Coronary artery (tissue), 2 donors: ENCODE data around the gene VPS72.
A peak's percentile ranks its signal among the peaks of the same experiment; 100 is the strongest.

Experiments
- DNase-seq: peaks from one replicate; pipeline ENCODE4 v3.0.0-alpha.2; 2017; ENCODE audit warnings: low spot score
- H3K27ac ChIP-seq, 2 donors: fragments of 200-600 bp; sonication (generic); one replicate each; pipeline ENCODE4 v1.5.1; 2016 to 2019
- H3K4me3 ChIP-seq: fragments of 200-600 bp; sonication (generic); 2 replicates; pipeline ENCODE4 v1.5.1; 2016; ENCODE audit warnings: mild to moderate bottlenecking, moderate library complexity
- CTCF ChIP-seq: fragments of 200-600 bp; sonication (generic); IDR thresholded peaks from one replicate; pipeline ENCODE4 v1.5.1; 2019; ENCODE audit warnings: antibody characterized with exemption

The VPS72 gene

DNA sequence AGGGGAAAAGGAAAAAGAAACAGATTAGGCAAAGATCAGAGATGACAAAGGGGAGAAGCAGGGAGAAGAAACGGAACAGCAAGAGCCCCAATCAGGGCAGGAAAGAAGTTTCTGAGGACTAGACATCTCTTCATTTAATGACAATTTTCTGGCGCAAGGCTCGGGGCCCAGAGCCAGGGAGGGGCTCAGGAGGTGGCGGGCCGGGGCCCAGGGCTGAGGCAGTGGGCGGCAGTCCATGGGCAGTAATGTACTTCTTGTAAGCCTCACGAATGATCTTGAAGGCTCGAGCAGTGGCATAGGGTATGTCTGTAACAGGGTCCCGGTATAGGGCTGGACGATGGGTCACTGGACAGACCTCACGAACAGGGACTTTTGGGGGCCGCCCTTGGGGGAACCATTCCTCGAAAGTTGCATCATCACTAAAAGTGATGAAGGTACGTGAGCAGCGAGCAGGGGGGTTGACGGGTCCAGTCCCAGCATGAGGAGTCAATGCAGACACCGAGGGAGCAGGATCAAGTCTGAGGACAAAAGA is 13.4 kb downstream of the VPS72 start:
- H3K4me3 ChIP-seq = no peak overlapping the region
- DNase-seq = no peak
- H3K27ac ChIP-seq = no peak overlapping the region
- TF ChIP-seq CTCF = no peak

GRCh38 chr1:151175863-151176262 is 14.1 kb downstream of the VPS72 start, which contains the start of gene TMOD4:
TSS of gene TMOD4 (minus strand) at chr1:151175981. CDS start at chr1:151174875, 1,106 bp downstream.
- TF ChIP-seq CTCF = no peak
- no peak within 1 kb of the TSS for H3K27ac ChIP-seq
- DNase-seq = no peak
- H3K4me3 ChIP-seq = no peak within 1 kb of the TSS

DNA sequence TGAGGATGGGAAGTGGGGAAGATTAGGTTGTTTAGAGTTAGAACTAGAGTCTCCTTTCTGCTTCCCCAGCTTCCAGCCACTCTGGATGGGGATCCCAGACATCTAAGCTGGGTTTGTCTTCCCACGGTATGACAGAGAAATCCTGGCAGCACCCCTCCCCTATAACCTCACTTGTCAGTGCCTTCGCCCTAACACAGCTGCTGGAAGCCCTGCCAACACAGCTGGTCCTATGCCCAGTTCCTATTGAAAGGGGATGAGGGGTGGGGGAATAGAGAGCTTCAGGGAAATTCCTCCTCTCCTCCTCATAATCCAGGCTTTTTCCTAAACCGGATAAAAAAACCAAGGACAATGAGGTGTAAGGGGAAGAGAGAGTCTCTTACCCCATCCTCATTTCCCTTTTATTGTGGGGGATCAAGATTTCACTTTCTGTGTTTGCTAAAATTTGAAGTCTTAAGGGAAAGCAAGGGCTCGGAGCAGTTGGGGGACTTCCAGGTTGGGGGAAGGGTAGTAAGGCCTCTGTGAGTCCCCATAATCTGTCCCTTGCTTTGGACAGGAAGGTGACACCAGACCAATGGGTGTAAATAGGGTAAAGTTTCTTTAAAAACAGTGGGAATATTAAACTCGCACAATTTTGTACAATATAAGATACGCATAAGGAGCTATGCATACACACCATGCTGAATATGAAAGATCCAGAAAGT is 14.8 kb downstream of the VPS72 start:
- Histone ChIP-seq H3K27ac (no peak overlapping the region), H3K4me3 (no peak overlapping the region)
- TF ChIP-seq CTCF = no peak
- no peak for DNase-seq

DNA sequence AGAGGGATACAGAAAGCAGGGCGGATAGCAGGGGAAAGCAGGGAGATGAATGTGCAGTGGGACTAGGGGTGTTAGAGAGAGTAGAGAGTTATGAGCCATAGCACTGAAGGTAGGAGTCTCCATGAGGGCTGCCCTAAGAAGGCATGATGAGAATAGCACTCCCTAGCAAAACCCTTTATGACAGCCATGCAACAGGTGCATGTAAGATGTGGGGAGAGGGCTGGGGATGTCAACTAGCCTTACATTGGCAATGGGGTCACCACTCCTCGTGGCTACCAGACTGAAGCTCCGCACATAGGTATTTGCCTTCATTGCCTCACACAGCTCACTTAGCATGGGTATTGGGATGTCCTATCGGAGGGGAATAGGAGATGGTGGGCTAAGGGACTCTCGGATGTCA is 18.8 kb downstream of the VPS72 start:
- TF ChIP-seq CTCF = no peak

GRCh38 chr1:151167116-151167515 is 22.9 kb downstream of the VPS72 start:
- DNase-seq = no peak
- TF ChIP-seq CTCF = no peak
- Histone ChIP-seq H3K4me3 (peak overlapping the region; percentile 77), H3K27ac (no peak overlapping the region)

More for the DNA sequence above, 18.8 kb downstream of the VPS72 start:
- no peak for DNase-seq
- H3K4me3 ChIP-seq = no peak overlapping the region
- no peak overlapping the region for H3K27ac ChIP-seq

GRCh38 chr1:151166505-151166956 is 23.5 kb downstream of the VPS72 start:
- TF ChIP-seq CTCF = no peak
- H3K27ac ChIP-seq = peak overlapping the region; percentile 31 to 93
- no peak for DNase-seq
- H3K4me3 ChIP-seq = peak overlapping the region; percentile 77
